NCI-H1092 (cell line): Measurements from ENCODE around the gene PARVA.

Experiments
- DNase-seq: peaks from one replicate; lab custom pipeline; 2025; lab: John Stamatoyannopoulos, UW

Gene PARVA

DNA sequence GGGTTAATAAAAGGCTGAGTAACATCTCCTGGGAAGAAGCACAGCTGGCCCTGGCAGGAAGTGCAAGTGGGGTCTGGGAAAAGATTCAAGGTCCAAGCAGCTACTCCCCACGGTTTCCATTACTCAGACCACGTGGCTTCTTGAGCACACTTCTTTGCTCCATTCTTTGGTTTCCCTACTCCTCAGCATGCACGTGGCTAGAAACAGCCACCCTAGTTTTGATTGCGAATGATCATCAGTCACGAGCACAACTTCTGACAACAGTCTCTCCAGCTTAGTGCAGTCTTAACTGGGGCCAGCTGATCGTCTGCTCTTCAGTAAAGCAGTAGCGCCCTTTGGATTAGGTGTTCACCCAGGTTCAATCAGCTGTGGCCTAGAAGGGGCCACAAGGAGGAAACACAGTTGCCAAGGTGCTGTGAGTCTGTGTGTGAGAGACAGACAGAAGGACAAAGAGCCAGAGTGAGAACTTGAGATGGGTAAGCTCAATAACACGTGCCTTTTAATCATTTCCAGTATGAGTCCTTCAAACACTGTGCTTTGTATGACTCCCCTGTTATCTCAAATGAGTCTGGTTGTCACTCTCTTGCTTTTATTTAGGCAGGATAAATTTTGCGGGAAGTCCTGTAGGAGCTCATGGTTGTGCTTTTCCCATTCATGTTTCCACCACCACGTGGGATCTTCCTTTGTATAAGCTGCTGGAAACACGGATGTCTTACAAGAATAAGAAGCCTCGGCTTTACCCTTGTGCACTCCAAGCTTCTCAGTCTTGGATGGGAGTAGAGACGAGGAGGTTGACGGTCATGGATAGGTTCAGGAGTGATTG lies 901 bp upstream of the PARVA start:
- no peak for DNase-seq

DNA sequence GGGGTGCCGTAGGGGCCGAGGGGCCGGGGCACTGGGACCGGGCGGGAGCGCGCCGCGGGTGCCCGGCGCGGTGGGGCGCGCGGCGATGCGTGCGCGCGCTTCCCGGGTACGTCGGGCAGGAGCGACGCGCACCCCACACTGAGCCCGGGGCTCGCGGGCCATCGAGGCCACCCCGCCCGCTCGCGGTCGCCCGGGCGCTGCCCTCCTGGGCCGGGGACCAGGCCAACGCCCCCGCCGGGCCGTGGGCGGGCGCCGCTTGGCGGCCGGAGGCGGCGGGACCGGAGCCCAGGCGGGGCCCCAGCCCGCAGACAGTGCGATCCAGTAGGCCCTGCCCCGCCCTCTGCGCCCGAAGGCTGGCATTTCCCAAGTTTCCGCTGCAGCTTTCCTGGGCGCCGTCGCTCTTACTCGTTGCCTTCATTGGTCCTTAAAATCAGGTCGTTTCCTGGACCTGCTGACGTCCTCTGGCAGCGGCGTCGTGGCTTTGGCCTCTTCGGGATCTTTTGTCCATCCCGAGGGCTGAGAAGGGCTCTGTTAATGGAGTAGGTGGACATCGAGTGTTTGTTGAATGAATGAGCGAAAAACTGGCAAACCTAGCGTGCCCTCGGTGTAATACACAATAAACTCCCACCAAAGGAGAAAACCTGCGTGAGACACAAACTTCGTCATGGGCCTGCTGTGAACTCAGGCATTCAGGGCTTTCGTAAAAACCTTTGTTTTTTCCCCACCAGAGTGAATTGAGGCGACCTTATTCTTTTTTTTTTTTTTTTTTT lies 638 bp downstream of the PARVA start:
- no peak for DNase-seq

DNA sequence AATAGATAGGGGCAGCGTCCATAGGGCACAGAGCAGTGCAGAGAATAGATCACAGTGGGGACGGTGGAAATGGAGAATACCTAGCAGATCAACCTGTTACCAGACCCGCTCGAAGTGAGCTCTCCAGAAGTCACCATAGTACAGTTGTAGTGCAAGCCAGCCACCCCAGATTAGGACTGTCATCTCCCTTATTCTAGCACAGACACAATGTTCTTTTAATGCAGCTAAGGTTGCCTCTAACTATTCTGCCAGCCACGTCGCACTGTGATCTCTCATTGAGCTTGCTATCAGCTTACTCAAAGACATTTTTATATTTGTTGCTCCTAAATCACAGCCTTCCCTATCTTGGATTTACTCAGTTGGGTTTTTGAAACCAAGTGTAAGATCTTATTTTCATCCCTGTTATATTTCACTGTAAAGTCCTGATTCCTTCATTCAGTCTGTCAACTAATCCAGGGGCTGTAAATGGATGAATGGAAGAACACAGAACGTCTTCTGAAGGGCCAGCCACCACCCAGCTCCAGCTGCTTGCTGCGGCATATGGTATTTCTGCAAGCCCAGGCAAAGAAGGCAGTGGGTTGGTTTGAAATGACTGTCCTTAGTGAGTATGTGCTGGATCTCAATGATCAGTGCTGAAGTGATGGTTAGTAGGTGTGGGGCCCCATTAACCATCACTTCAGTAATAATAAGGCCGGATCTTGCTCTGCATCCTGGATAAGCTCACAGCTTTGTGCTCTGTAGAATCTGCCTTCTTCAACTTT lies 3.4 kb downstream of the PARVA start:
- no peak for DNase-seq

DNA sequence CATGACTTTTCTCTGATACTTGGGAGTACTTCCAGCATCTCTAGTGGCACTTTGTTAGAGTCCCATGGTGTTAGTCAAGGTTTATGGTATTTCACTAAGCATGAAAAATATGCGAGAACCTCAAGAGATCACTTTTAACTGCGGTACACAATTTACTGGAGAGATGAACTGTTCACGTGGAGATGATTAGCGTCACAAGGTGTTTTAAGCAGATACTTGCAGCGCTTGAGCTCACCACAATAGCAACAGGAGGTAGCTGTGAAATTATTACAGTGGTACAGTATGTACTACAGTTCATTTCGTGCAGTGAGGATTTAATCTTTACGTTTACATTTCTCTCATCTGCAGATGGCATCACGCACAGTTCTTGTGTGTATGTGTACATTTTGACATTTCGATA lies 4.5 kb downstream of the PARVA start:
- no peak for DNase-seq

DNA sequence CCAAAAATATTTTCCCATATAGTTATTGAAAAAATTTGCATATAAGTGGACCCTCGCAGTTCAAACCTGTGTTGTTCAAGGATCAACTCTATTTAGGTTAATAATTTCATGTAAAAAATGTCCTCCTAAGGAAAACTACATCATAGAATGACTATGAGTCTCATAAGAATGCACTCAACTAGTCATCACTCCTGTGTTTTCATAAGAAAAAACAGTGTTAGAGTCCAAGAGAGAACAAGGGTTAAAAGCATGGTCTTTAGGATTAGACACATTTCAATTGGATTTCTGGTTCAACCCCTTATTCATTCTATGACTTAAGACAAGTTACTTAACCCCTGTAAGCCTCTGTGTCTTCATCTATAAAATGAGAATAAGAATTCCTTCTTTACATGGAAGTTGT lies 5.1 kb downstream of the PARVA start:
- DNase-seq: no peak

DNA sequence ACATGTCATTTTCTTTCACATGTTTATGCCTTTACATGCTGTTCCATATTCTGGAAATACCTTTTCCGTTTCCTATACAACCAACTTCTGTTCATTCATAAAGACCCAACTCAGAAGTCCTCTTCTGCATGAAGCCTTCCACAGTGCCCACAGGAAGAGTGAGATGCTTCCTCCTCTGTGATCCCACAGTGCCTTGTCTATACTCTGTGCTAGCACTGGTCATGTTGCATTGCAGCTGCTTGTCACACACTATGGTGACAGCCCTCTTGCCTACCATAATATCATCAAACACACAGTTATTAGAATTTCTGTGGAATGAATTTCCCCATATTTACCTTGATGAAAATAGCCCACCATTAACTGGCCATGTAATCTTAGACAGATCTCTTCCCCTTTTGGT lies 8.9 kb downstream of the PARVA start:
- no peak for DNase-seq

DNA sequence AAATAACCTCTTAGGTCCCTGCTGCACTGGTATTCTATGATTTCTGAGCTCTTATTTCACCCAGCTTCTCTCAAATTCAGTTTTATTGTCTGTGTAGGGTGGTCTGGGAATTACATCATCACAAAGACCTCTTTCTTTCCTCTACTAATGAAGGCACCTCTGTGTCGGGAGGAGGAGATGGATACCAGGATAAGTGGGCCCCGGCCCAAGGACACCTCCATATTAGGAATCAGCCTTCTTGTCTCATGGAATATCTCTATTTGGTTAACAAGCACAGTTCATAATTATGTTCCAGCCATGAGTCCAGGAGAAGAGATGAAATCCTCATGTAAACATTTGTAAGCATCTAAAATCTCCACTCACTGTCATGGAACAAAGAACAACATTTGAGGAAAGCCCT lies 9.4 kb downstream of the PARVA start:
- no peak for DNase-seq

DNA sequence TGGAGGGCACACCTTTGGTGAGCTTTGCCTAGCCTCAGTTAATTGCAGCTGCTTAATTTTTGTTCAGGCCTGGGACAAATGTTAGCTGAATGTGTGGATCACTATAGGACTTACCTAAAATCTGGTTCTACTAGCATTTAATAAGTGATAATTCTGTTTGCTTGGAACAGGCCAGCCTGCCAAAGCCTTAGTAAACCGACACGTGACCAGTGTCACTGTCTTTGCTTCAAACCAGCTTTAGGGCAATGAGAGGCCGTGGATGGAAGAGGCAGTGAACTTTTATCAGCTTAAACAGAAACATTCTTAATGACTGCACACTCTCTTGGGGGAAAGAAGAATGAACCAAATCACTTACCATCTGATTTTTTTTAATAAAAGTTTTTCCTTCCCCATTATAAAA lies 10.8 kb downstream of the PARVA start:
- DNase-seq: no peak

DNA sequence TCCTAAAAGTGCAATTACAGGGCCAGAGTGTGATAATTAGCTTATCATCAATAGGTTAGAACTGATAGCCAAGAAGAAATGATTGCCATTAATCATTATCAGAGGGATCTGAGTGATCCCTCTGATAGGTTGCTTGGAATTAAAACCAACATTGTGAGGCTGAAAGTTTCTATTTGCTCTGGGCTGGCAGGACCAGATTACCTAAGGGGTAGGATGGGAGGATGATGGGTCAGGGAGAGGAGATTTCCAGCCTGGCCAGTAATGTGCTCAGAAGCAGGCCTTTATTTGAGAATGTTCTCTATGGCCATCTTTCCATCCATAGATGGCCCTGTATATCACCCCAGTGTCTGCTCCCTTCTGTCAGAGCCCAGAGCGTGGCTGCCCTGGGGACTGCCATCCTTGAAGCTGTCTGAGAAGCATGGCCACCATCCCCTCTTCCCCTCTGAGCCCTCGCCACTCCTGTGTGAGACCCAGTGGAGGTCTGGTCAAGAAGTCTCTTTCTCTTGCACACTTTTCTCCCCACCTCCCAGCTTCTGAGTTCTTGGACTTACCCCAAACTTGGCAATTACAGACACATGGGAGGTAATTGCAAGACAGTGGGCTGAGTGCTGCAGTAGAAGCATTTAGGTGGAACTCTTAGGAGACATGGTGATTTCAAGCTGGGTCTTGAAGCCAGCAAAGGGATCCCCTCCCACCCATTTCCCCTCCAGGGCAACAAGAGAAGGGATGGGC lies 11.7 kb downstream of the PARVA start:
- DNase-seq: no peak

DNA sequence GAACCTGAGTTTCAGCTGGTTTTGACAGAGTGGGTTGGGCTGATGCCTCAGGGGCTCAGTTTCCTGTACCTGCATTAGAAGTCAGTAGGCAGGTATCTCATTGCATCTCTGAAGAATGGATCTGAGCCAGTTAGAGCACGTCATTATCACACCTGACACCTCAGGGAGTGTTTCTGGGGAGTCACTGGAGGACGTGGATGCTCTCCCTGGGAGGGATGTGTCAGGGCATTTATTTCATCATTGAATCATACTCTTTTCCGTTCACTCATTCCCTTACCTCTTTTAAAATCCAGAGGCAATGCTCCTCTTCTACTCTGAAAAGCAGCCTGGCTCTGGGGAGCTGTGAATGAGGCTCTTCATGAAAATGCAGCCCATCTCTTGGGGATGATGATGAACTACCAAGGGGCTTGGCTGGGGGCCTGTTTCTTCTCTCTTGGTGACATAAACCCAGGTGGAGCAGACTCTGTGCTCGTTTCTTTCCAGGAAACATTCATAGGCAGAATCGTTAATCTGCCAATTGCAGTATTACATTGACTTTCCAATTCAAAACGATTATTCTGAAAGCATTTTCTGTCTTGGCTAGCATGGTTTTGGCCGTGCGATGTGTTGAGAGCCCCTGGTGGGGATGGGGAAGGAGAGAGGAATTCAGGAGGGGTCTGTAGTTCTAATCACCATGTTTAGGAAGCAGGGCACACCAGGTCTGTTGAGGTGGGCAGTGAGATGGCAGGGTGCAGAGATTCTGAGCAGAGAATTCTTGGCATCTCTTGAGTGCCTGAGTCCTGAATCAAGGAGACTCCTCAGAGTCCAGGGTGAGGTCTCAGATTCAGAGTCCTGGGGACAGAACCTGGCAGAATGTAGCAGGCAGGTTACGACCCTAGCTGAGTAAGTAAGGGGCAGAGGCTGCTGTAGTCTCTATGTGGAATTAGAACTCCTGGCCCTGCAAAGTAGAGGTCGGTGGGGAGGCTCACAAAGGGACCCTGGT lies 12.6 kb downstream of the PARVA start:
- no peak for DNase-seq

DNA sequence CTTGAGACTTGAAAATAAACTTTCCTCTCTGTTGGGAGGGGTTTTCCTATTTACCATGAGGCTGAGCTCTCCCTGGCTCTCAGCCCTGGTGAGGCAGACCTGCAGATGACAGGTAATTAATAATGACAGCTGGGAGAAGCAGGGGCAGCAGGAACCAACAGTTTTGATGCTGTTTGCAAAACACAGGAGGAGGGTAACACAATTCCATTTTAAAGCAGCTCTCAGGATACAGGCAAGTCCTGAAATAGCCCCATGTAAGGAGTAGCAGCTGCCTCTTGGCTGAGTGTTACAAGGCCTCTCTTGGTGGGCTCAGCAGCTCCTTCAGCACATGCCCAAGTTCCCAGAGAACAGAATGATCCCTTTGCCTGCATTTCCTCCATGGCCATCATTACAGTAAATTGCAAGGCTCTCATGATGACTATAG lies 13.3 kb downstream of the PARVA start:
- no peak for DNase-seq

DNA sequence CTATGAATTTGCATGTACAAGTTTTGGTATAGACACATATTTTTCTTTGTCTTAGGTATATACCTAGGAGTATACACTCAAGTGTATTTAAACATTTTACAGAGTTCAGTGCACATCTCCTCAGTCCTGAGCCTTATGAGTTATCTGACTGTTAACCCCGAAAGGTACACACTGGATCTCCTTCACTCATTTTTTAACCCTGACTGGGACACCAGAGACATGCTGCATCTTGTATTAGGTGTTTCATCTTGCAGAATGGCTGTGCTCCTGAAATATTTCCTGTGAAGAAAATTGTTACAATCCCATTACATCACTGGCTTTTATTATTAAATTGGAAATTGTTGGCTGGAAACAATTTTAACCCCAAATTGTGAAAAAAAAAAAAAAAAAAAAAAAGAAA lies 15.3 kb downstream of the PARVA start:
- no peak for DNase-seq

DNA sequence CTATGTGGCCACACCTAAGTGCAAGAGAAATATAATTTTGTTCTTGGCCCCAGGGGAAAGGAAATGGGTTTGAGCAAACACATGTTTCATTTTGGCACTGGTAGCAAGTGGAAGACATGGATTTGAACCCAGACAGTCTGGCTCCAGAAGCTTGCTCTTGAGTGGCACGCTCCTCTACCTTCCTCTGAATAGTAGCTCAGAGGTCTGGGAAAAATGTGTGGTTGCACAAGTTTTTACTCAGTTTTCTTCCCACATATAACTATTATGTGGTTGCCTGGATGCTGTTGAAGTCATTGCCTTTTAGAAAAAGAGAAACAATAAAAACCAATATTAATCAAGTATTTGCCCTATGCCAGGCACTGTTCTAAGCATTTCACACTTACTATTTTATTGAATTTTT lies 16.3 kb downstream of the PARVA start:
- DNase-seq: no peak

DNA sequence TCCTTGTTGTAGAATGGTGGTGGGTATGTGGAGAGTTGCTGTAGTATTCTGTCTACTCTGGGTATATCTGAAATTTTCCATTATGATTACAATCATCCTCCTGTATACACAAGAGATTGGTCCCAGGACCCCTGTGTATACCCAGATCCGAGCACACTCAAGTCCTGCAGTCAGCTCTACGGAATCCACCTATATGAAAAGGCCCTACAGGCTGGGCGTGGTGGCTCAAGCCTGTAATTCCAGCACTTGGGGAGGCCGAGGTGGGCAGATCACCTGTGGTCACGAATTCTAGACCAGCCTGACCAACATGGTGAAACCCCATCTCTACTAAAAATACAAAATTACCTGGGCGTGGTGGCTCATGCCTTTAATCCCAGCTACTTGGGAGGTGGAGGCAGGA lies 17.2 kb downstream of the PARVA start:
- no peak for DNase-seq

DNA sequence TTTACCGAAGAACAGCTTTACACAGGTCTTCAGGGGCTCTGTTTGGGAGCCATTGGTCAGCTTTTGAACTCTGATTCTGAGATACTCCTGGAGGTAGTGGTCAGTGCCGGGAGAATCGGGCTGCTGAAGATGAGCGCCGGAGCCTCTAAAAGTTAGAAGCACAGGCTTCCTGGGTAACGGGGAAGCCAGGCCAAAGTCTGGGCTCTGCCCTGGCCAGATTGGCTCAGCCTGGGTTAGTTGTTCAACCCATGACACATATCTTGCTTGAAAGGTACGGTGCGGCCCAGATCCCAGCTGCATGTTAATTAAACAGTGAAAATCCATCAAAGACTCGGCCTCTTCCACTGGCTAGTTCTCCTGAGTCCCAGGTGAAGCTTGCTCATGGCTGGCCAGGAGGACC lies 18.0 kb downstream of the PARVA start:
- DNase-seq: no peak

DNA sequence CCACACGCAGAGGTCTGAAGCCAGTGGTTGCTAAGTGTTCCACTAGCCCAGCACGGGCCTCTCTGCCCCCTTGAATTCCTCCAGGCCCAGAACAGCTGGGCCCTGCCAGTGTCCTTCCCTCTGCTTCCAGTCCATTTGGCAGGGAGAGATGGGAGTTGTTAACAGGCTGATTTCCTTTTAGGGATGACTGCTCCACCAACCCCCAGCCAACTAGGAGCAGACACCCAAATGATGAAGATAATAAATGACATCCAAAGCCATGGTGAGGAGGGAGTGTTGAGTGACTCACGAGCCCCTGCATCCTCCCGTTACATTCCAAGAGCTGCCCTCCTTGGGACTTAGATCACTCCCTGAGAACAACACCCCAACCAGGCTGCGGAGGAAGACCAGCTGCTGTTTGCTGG lies 20.6 kb downstream of the PARVA start:
- no peak for DNase-seq

DNA sequence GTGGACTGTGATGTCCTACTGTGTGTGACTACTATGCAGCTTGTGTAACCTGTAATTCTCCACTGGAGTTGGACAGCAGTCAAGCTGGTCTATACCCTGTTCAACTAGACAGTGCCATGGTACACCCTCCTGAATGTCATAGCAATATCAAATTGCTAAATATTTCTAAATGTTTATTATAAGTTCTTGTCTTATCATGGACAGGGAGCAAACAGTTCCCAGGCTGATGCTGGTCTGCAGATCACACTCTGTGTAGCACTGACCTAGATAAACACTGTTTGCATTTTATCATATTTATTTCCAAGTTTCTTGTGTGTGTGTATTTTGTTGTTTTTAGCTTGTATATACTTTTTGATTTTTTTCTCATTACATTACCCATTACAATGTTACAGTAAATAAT lies 22.0 kb downstream of the PARVA start:
- no peak for DNase-seq

DNA sequence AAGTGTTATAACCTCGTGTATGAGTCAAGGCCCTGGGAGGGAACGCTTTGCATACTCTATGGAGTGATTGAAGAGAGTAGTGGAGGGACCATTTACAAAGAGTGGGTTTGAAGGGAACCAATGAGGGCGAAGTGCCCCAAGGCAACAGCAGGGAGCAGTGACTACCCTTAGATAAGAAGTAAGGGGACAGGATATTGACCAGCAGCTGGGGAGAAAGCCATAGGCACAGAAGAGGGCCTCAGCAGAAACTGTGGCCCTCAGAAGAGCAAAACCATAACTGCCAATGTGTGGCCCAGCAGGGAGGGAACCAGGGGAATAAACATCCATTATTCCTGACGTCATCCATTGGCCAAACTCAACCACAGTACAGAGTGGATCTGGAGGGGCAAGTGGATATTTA lies 24.7 kb downstream of the PARVA start:
- no peak for DNase-seq

DNA sequence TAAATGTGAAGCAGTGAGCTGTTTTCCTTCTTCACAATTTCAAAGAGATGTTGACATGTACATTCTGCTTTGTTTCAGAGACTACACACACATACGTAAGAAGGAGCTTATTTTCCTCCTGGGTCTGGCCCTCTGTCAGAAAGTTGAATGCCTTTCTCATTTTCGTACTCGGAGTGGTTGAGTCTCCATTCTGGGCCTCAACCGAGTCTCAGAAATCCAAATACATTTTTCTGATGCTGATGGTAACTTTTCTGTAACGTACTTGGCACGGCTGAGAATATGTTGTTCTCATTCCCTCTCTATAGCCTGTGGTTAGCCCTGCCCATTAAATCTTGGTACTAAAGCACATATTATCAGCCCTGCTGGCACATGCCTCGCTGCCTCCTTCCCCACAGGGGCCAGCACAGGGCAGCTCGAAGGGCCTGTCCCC lies 25.3 kb downstream of the PARVA start:
- no peak for DNase-seq

DNA sequence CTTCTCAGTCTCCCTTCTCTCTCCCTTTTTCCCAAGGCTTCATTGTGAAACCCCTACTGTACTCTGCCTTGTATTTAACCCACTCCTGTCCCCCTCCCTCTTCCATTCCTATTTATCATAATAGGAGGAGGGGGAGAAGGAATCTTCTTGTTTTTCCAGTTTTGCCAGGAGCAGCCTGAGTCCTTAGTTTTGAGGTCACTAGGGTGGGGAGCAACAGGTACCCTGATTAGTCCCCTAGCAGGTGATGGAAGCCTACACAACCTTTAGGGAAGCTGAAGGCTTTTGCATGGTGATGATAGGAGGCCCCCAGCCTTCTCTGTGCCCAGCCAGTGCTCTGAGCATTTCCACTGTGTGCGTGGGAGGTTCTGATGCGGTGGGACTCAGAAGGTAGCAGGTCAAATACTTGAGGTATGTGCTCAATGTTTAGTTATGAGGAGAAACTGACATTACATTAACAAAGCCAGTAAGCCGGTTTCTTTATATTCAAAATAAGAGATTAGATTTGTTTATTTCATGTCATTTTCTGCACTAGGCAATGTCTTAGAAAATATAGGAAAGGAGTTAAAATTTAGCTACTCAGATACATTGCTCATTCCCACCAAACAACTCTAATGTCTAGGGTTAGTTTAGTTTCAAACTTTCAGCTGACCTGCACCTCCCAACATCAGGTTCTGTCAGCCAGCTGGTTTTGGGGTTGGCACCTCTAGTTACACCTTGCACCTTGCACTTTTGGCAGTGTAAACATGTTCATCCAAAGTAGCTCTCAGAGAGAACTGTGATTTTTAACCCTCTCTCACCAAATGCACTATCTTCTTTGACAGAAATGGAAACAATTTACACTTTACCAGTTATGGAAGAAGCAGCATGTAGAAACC lies 26.0 kb downstream of the PARVA start:
- DNase-seq: no peak
